GM12878 (cell line): ENCODE results near the gene LRRC7. TPM values are rescaled to one million over a fixed set of nuclear protein-coding genes. Genes with fewer than 3 reads are reported as not detected.

ENCODE experiments used
- ATAC-seq: fragments of 200-7000 bp; cut with Tn5 transposase; 3 replicates; pipeline ENCODE4 v1.9.1; 2020; ENCODE audit warnings: mild to moderate bottlenecking, moderate library complexity
- BruUV-seq: library from RNA; stranded (reverse); fragments of 400-500 nt; replicated peaks from 2 replicates; lab custom pipeline; 2021; lab: Mats Ljungman, UMichigan
- CTCF ChIA-PET: fragments of 300-600 bp; sonication (Branson Sonifier 250); formaldehyde crosslinking; extraction: SDS; loops from one replicate; lab custom pipeline; 2021; ENCODE audit warnings: inconsistent platforms; lab: Yijun Ruan, JAX
- POLR2A ChIA-PET: fragments of 350-600 bp; formaldehyde crosslinking; extraction: SDS; loops from one replicate; lab custom pipeline; 2021; ENCODE audit warnings: inconsistent platforms; lab: Charles Lee
- RAD21 ChIA-PET: fragments of 300-600 bp; sonication (Branson Sonifier 250); formaldehyde crosslinking; loops from one replicate; lab custom pipeline; 2023; ENCODE audit warnings: antibody characterized with exemption; ENCODE audit not compliant: unreplicated experiment; lab: Charles Lee
- SMC1A ChIA-PET: fragments of 300-600 bp; sonication (Branson Sonifier 250); formaldehyde crosslinking; loops from one replicate; lab custom pipeline; 2023; ENCODE audit not compliant: unreplicated experiment, uncharacterized antibody; lab: Charles Lee
- DNase-seq: peaks from one replicate; pipeline ENCODE4 v3.0.0-alpha.2; 2011; ENCODE audit warnings: low read depth, low spot score
- FAIRE-seq: peaks from 3 replicates; lab custom pipeline; 2011; peaks lifted over from hg19 to GRCh38; lab: Jason Lieb, UNC
- H2AFZ ChIP-seq: 2 replicates; pipeline ENCODE4 v1.6.0; 2011; ENCODE audit warnings: low read depth, low read length, control low read depth; ENCODE audit not compliant: control insufficient read depth
- H3K27ac ChIP-seq: 2 replicates; pipeline ENCODE4 v1.5.1; 2011; ENCODE audit warnings: control low read depth; ENCODE audit not compliant: control insufficient read depth, insufficient read depth
- H3K27me3 ChIP-seq, 2 experiments: replicated peaks in 1 of 2; 2 replicates each; pipeline versions ENCODE4 v1.6.0 to v1.6.1; 2011; ENCODE audit warnings: low read length in 1 of 2; ENCODE audit not compliant: control insufficient read depth in 2 of 2, insufficient read depth in 2 of 2
- H3K36me3 ChIP-seq, 2 experiments: 2 replicates each; pipeline ENCODE4 v1.5.1; 2011; ENCODE audit warnings: low read length in 1 of 2; ENCODE audit not compliant: control insufficient read depth in 2 of 2, insufficient read depth in 2 of 2
- H3K4me1 ChIP-seq: 2 replicates; pipeline ENCODE4 v1.6.1; 2011; ENCODE audit warnings: mild to moderate bottlenecking, low read length, moderate library complexity, mixed read lengths; ENCODE audit not compliant: control insufficient read depth, insufficient read depth
- H3K4me2 ChIP-seq: 2 replicates; pipeline ENCODE4 v1.6.0; 2011; ENCODE audit warnings: control low read depth; ENCODE audit not compliant: control insufficient read depth, insufficient read depth
- H3K4me3 ChIP-seq: fragments of 200-600 bp; sonication (generic); 2 replicates; pipeline ENCODE4 v1.5.1; 2016
- H3K79me2 ChIP-seq: 2 replicates; pipeline ENCODE4 v1.6.0; 2011; ENCODE audit warnings: low read length; ENCODE audit not compliant: control insufficient read depth, insufficient read depth
- H3K9ac ChIP-seq: 2 replicates; pipeline ENCODE4 v1.8.0; 2011; ENCODE audit warnings: low read length, control low read depth, mixed read lengths; ENCODE audit not compliant: control insufficient read depth, insufficient read depth
- H3K9me3 ChIP-seq: replicated peaks from 3 replicates; pipeline ENCODE4 v1.5.1; 2011; ENCODE audit warnings: mild to moderate bottlenecking, low read length; ENCODE audit not compliant: control insufficient read depth, insufficient read depth
- H4K20me1 ChIP-seq: 2 replicates; pipeline ENCODE4 v1.6.0; 2011; ENCODE audit not compliant: control insufficient read depth, insufficient read depth
- BMI1 ChIP-seq: fragments of 450-650 bp; IDR thresholded peaks from 2 replicates; pipeline ENCODE4 v1.6.1; 2016; ENCODE audit warnings: mild to moderate bottlenecking, moderate library complexity, borderline replicate concordance
- BRCA1 ChIP-seq: IDR thresholded peaks from 2 replicates; pipeline ENCODE4 v1.6.1; 2011; ENCODE audit warnings: low read depth, low read length, improper control_type of control experiment
- EED ChIP-seq: sonication (generic); IDR thresholded peaks from 2 replicates; pipeline ENCODE4 v1.6.1; 2016; ENCODE audit warnings: antibody characterized with exemption, low read depth
- IRF4 ChIP-seq: IDR thresholded peaks from 2 replicates; pipeline ENCODE4 v1.6.1; 2011; ENCODE audit warnings: low read depth, low read length
- LARP7 ChIP-seq: fragments of 450-650 bp; IDR thresholded peaks from 2 replicates; pipeline ENCODE4 v1.6.1; 2017; ENCODE audit warnings: mild to moderate bottlenecking
- MTA2 ChIP-seq: fragments of 450-650 bp; IDR thresholded peaks from 2 replicates; pipeline ENCODE4 v1.6.1; 2016; ENCODE audit warnings: low read depth, mild to moderate bottlenecking, moderate library complexity
- PML ChIP-seq: IDR thresholded peaks from 2 replicates; pipeline ENCODE4 v1.6.1; 2012; ENCODE audit warnings: low read length, inconsistent platforms
- RELA ChIP-seq: fragments of 450-650 bp; IDR thresholded peaks from 2 replicates; pipeline ENCODE4 v1.8.0; 2014; ENCODE audit warnings: borderline replicate concordance; ENCODE audit not compliant: partially characterized antibody
- WGBS: methylation state at CpG from one replicate; pipeline ENCODE4 v1.1.6; 2016; ENCODE audit warnings: low lambda C conversion rate; ENCODE audit not compliant: insufficient replicate concordance, insufficient coverage; ENCODE audit errors: missing lambda C conversion rate; 5-methylcytosine and 5-hydroxymethylcytosine counted together
- in situ Hi-C: fragments of 300-500 bp; cut with MboI; formaldehyde crosslinking; loops from 9 replicates; pipeline ENCODE4 v1.14.3; 2018; ENCODE audit warnings: mixed read lengths
- intact Hi-C: fragments of 100-400 bp; cut with micrococcal nuclease; formaldehyde crosslinking; loops from one replicate; pipeline ENCODE4 v1.14.2; 2022; ENCODE audit not compliant: unreplicated experiment
- polyA plus RNA-seq, 11 experiments: library from polyadenylated mRNA; depleted of rRNA in 4 of 11; unstranded in 6 of 11; stranded (reverse) in 5 of 11; fragments of >200 nt; fragmentation: Nextera tagmentation in 4 of 11; fragmentation: Illumina TruSeq in 1 of 11; extraction: Ambion mirVana in 4 of 11; extraction: Trizol in 1 of 11; gene quantifications; 1 replicate in 1 of 11; 2 replicates in 10 of 11; pipeline versions ENCODE4 v1.2.1 to v1.2.3, GENCODE V29; 2011 to 2016; ENCODE audit warnings: inconsistent platforms in 2 of 11, missing spikeins in 2 of 11, low read depth in 1 of 11
- total RNA-seq, 4 experiments: library from RNA; depleted of rRNA in 3 of 4; stranded (reverse); fragments of >200 nt in 3 of 4; fragmentation: Illumina TruSeq in 1 of 4; extraction: Trizol in 1 of 4; gene quantifications; 2 replicates each; pipeline versions ENCODE4 v1.2.1 to v1.2.3, GENCODE V29; 2013 to 2021
- TF ChIP-seq, protein P1 (sequence below): fragments of 450-650 bp; conservative IDR thresholded peaks from 2 replicates; pipeline ENCODE4 v1.6.1; 2017; ENCODE audit warnings: mild to moderate bottlenecking, moderate library complexity
- TF ChIP-seq, protein P2 (sequence below): IDR thresholded peaks from 2 replicates; pipeline ENCODE4 v1.6.1; 2012; ENCODE audit warnings: low read depth, low read length, improper control_type of control experiment
- TF ChIP-seq, protein P3 (sequence below): fragments of 450-650 bp; IDR thresholded peaks from 2 replicates; pipeline ENCODE4 v1.6.1; 2017; ENCODE audit warnings: mild to moderate bottlenecking, low read depth, inconsistent platforms; ENCODE audit not compliant: poor library complexity, severe bottlenecking
- TF ChIP-seq, protein P4 (sequence below): fragments of 450-650 bp; IDR thresholded peaks from 2 replicates; pipeline ENCODE4 v1.6.1; 2016; ENCODE audit warnings: mild to moderate bottlenecking, moderate library complexity, borderline replicate concordance
- TF ChIP-seq, protein P5 (sequence below): fragments of 450-650 bp; IDR thresholded peaks from 2 replicates; pipeline ENCODE4 v1.6.1; 2017; ENCODE audit warnings: borderline replicate concordance

LRRC7 gene
- total and polyA plus RNA-seq, 10 of the 15 experiments (the other 5 are each of a cell fraction or from before 2014, with no cell fraction given) = 0.05 to 1.4 (median 0.24) TPM; not detected in 5

DNA sequence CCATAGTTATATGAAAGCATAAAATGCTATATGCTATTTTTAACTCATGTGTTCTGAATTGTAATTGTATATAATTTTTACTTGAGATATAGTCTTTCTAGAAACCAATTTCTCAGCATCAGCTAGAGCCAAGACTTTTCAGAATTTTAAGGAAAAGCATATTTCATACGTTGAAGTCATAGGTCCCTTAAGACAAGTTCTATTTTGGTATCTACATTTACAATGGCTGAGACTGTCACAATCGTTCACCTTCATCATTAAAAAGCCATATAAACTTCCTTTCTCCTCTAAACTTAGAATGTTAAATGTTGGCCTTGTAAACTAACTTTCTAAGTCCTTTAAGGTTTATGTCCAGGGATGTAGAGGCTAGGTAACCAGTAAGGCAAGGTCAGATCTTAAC is 533.5 kb downstream of the LRRC7 start (continued):
- TF ChIP-seq, protein P1, sequence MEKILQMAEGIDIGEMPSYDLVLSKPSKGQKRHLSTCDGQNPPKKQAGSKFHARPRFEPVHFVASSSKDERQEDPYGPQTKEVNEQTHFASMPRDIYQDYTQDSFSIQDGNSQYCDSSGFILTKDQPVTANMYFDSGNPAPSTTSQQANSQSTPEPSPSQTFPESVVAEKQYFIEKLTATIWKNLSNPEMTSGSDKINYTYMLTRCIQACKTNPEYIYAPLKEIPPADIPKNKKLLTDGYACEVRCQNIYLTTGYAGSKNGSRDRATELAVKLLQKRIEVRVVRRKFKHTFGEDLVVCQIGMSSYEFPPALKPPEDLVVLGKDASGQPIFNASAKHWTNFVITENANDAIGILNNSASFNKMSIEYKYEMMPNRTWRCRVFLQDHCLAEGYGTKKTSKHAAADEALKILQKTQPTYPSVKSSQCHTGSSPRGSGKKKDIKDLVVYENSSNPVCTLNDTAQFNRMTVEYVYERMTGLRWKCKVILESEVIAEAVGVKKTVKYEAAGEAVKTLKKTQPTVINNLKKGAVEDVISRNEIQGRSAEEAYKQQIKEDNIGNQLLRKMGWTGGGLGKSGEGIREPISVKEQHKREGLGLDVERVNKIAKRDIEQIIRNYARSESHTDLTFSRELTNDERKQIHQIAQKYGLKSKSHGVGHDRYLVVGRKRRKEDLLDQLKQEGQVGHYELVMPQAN = no peak
- TF ChIP-seq, protein P2, sequence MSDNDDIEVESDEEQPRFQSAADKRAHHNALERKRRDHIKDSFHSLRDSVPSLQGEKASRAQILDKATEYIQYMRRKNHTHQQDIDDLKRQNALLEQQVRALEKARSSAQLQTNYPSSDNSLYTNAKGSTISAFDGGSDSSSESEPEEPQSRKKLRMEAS = no peak
- TF ChIP-seq LARP7 (no peak), BMI1 (no peak), PML (no peak), RELA (no peak), EED (no peak)
- TF ChIP-seq, protein P3, sequence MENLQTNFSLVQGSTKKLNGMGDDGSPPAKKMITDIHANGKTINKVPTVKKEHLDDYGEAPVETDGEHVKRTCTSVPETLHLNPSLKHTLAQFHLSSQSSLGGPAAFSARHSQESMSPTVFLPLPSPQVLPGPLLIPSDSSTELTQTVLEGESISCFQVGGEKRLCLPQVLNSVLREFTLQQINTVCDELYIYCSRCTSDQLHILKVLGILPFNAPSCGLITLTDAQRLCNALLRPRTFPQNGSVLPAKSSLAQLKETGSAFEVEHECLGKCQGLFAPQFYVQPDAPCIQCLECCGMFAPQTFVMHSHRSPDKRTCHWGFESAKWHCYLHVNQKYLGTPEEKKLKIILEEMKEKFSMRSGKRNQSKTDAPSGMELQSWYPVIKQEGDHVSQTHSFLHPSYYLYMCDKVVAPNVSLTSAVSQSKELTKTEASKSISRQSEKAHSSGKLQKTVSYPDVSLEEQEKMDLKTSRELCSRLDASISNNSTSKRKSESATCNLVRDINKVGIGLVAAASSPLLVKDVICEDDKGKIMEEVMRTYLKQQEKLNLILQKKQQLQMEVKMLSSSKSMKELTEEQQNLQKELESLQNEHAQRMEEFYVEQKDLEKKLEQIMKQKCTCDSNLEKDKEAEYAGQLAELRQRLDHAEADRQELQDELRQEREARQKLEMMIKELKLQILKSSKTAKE = no peak
- TF ChIP-seq, all 136 proteins: peak for 0

DNA sequence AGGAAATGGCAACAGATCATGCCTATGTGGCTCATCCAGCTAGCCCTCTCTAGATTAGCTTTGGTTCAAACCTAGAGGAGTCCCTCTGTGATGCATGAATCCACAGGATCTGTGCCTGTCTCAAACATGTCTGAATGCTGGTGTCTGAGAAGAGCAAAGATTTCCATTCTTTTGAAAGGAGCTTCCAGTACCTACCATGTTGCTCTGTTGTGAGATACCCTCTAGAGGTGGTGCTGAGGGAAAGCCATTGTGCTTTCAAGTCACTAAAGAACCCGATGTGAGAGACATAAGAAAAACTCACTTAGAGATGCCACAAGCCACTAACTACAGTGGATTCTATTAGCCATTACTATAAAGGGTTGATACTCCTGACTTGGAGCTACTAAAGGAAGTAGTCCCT is 534.1 kb downstream of the LRRC7 start:
- ChIA-PET CTCF (no interaction called here), POLR2A (no interaction called here), RAD21 (no interaction called here), SMC1A (no interaction called here)
- H3K9ac ChIP-seq = no peak overlapping the region
- WGBS = 46% methylated on average over 1 of the region's 1 CpG
- H3K36me3 ChIP-seq = no peaks in the 10 kb centered on the region
- H2AFZ ChIP-seq = no peak overlapping the region
- H3K27me3 ChIP-seq = no peaks in the 10 kb centered on the region
- FAIRE-seq (no peak), ATAC-seq (no peak), DNase-seq (no peak)
- H3K27ac ChIP-seq = no peak overlapping the region
- H3K4me3 ChIP-seq = no peak overlapping the region
- no peaks in the 10 kb centered on the region for H3K9me3 ChIP-seq
- H3K4me2 ChIP-seq = no peak overlapping the region
- H3K4me1 ChIP-seq = no peaks in the 10 kb centered on the region
- no peaks in the 10 kb centered on the region for H4K20me1 ChIP-seq
- in situ Hi-C loops = no loop called here
- no peaks in the 10 kb centered on the region for H3K79me2 ChIP-seq
- intact Hi-C loops = no loop called here
- no TSS peak for BruUV-seq
- TF ChIP-seq, protein P4, sequence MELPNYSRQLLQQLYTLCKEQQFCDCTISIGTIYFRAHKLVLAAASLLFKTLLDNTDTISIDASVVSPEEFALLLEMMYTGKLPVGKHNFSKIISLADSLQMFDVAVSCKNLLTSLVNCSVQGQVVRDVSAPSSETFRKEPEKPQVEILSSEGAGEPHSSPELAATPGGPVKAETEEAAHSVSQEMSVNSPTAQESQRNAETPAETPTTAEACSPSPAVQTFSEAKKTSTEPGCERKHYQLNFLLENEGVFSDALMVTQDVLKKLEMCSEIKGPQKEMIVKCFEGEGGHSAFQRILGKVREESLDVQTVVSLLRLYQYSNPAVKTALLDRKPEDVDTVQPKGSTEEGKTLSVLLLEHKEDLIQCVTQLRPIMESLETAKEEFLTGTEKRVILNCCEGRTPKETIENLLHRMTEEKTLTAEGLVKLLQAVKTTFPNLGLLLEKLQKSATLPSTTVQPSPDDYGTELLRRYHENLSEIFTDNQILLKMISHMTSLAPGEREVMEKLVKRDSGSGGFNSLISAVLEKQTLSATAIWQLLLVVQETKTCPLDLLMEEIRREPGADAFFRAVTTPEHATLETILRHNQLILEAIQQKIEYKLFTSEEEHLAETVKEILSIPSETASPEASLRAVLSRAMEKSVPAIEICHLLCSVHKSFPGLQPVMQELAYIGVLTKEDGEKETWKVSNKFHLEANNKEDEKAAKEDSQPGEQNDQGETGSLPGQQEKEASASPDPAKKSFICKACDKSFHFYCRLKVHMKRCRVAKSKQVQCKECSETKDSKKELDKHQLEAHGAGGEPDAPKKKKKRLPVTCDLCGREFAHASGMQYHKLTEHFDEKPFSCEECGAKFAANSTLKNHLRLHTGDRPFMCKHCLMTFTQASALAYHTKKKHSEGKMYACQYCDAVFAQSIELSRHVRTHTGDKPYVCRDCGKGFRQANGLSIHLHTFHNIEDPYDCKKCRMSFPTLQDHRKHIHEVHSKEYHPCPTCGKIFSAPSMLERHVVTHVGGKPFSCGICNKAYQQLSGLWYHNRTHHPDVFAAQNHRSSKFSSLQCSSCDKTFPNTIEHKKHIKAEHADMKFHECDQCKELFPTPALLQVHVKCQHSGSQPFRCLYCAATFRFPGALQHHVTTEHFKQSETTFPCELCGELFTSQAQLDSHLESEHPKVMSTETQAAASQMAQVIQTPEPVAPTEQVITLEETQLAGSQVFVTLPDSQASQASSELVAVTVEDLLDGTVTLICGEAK = no peak
- TF ChIP-seq IRF4 (no peak), BRCA1 (no peak), PML (no peak), MTA2 (no peak)
- TF ChIP-seq, protein P5, sequence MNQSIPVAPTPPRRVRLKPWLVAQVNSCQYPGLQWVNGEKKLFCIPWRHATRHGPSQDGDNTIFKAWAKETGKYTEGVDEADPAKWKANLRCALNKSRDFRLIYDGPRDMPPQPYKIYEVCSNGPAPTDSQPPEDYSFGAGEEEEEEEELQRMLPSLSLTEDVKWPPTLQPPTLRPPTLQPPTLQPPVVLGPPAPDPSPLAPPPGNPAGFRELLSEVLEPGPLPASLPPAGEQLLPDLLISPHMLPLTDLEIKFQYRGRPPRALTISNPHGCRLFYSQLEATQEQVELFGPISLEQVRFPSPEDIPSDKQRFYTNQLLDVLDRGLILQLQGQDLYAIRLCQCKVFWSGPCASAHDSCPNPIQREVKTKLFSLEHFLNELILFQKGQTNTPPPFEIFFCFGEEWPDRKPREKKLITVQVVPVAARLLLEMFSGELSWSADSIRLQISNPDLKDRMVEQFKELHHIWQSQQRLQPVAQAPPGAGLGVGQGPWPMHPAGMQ = no peak
